BE2C (cell line): ENCODE data around the gene SIX4.

ENCODE experiments used
- DNase-seq: peaks from one replicate; pipeline ENCODE4 v3.0.0-alpha.2; 2020
- H3K27me3 ChIP-seq: fragments of 250-450 bp; sonication (Bioruptor Pico); 2 replicates; pipeline ENCODE4 v1.5.1; 2020; ENCODE audit warnings: mild to moderate bottlenecking
- H3K36me3 ChIP-seq: fragments of 250-450 bp; sonication (Bioruptor Pico); 2 replicates; pipeline ENCODE4 v1.5.1; 2020; ENCODE audit warnings: mild to moderate bottlenecking
- H3K4me1 ChIP-seq: fragments of 250-450 bp; sonication (Bioruptor Pico); 2 replicates; pipeline ENCODE4 v1.5.1; 2020
- H3K4me3 ChIP-seq: 2 replicates; pipeline ENCODE4 v1.5.1; 2011; ENCODE audit warnings: low read depth, low read length
- H3K9me3 ChIP-seq: fragments of 250-450 bp; sonication (Bioruptor Pico); 2 replicates; pipeline ENCODE4 v1.5.1; 2020
- CTCF ChIP-seq: IDR thresholded peaks from 2 replicates; pipeline ENCODE4 v1.5.1; 2012; ENCODE audit warnings: mild to moderate bottlenecking, low read depth, low read length

The SIX4 gene

DNA sequence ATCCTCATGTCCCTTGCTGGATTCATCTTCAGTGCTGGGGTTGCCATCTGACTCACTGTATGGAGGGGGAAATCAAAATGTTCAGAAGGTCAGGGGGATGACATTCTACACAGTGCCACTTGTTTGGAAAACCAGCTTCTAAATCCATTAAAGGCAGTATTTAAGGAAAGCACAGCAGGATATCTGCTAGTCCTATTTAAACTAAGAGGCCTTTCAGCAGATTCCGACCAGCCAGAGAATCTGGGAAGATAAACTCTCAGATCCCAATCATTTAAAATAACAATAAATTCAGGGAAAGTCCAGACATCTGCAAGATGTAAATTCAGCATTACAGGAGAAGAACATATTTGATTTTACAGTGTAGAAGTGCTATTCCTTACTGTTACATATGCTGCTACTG, 3.8 kb downstream of the SIX4 start:
- no peak overlapping the region for H3K4me3 ChIP-seq
- H3K4me1 ChIP-seq: no peaks in the 10 kb centered on the region
- no peaks in the 10 kb centered on the region for H3K36me3 ChIP-seq
- H3K9me3 ChIP-seq: no peaks in the 10 kb centered on the region
- H3K27me3 ChIP-seq: peaks cover 26% of the 10 kb centered on the region
- no peak for DNase-seq
- no peak for TF ChIP-seq CTCF

- Histone ChIP-seq H3K4me3 (no peak overlapping the region), H3K27me3 (no peaks in the 10 kb centered on the region; the same call in 1 of the 2 replicates), H3K4me1 (no peaks in the 10 kb centered on the region), H3K9me3 (no peaks in the 10 kb centered on the region), H3K36me3 (no peaks in the 10 kb centered on the region)
- no peak for TF ChIP-seq CTCF
- no peak for DNase-seq
Measured at GRCh38 chr14:60713513-60713912, 10.6 kb downstream of the SIX4 start.

DNA sequence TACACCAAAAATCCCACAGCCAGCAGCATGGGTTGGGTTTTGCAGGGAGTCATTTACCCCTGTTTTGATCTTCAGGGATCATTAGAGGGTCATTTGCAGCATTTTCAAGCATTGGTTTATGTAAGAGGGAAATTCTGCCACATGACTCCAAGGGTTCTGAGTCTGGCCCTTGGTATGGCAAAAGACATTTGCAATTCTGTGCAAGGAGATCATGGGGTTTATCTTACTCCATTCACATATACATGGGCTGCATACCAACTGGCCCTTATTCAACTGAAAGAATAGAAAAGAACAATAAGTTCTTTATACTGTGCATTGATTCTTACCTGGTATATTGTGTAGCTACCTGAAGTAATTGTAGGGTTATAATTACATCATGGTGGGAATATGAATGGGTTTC, 13.7 kb downstream of the SIX4 start:
- no peak for DNase-seq
- H3K4me1 ChIP-seq: no peaks in the 10 kb centered on the region
- H3K36me3 ChIP-seq: no peaks in the 10 kb centered on the region
- no peak for TF ChIP-seq CTCF
- no peaks in the 10 kb centered on the region for H3K9me3 ChIP-seq
- no peak overlapping the region for H3K4me3 ChIP-seq
- H3K27me3 ChIP-seq: no peaks in the 10 kb centered on the region; the same call in 1 of the 2 replicates

GRCh38 chr14:60707858-60708257, 16.3 kb downstream of the SIX4 start:
- no peak overlapping the region for H3K4me3 ChIP-seq
- no peaks in the 10 kb centered on the region for H3K4me1 ChIP-seq
- H3K36me3 ChIP-seq: no peaks in the 10 kb centered on the region
- DNase-seq: no peak
- no peak for TF ChIP-seq CTCF
- no peaks in the 10 kb centered on the region; the same call in 1 of the 2 replicates for H3K27me3 ChIP-seq
- H3K9me3 ChIP-seq: no peaks in the 10 kb centered on the region

DNA sequence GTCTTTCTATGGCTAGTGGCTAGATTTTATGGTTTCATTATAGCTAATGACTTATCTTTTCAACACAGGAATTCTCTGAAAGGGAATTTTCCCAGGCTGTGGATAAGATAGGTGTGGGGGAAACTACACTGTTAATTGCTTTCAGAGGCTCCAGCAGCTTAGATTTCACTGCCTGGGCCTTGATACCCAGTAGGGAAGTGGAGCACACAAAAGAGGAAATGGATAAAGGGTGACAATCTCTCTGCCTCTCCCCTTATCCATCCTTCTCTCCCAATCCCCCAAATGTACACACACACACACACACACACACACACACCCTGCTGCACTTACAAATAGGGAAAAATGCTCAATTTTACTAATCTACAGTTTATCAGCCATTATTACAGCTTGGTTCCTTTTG, 19.1 kb downstream of the SIX4 start:
- Histone ChIP-seq H3K9me3 (no peaks in the 10 kb centered on the region), H3K27me3 (0 out of 2 replicates have a peak, but pooled peaks cover 2% of the 10 kb centered on the region), H3K4me3 (no peak overlapping the region), H3K36me3 (no peaks in the 10 kb centered on the region), H3K4me1 (no peaks in the 10 kb centered on the region)
- DNase-seq: no peak
- TF ChIP-seq CTCF: no peak

DNA sequence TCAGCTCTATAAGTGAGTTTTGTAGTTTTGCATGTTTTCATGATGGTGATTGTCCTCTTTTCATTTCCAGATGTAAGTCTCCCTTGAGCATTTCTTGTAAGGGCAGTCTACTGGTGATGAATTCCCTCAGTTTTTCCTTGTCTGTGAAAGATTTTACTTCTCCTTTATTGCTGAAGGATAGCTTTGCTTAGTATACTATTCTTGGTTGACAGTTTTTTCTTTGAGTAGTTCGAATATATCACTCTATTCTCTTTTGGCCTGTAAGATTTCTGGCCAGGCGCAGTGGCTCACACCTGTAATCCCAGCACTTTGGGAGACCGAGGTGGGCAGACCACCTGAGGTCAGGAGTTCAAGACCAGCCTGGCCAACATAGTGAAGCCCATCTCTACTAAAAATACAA, 23.6 kb downstream of the SIX4 start:
- H3K4me1 ChIP-seq: no peaks in the 10 kb centered on the region
- H3K27me3 ChIP-seq: peaks cover 3% of the 10 kb centered on the region
- no peaks in the 10 kb centered on the region for H3K9me3 ChIP-seq
- no peaks in the 10 kb centered on the region for H3K36me3 ChIP-seq
- no peak overlapping the region for H3K4me3 ChIP-seq
- no peak for TF ChIP-seq CTCF
- DNase-seq: no peak
